ENCODE measurements around the gene FAM118A.
"Not testable (repeated sequence)": the region's sequence is repeated elsewhere in the genome, so short reads cannot be mapped to it uniquely, and the experiment has no call there.

Gene FAM118A

DNA sequence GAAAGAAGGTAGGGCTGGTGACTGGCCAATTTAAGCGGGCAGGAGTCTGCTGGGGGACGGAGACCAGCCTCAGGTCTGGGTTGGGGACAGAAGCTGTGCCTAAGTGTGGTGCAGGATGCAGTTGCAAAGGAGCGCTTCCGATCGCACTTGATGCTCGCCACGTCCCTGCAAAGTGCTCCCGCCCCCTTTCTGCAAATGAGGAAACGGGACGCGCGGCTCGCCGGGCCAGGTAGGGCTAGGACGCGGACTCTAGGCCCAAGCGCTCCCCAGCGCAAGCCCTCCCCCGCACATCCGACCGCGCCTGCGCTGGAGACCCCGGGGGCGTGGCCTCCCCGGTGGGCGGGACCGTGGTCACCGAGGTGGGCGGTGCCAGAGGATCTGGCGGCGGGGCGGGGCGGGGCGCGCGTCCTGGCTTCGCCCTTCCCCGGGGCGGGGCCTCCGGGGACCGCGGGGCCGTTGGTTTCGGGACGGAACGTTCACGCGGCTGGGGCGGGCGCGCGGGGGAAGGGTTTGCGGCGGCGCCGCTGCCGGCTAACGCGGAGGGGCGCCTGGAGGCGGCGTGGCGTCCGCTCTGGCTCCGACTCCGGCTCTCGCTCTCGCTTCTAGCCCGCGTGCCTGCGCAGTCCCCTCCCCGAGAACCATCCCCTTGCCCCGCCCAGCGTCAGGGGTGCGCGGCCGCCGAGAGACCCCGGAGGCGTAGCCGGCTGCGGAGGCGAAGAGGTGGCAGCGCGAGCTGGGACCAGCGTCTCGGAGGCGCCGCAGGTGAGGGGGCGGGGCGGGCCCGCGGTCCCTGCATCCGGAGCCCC is at the start of gene FAM118A:
Gene FAM118A (plus strand): TSS at position 513 of the 806 bp plus-strand sequence. CDS start 12,446 bp downstream, outside the sequence.
- peak; percentile 86 for DNase-seq (ENCODE audit: low read depth)
- H3K4me3 ChIP-seq (ENCODE audit: control insufficient read depth, low read depth, low read length), result peak within 1 kb of the TSS; percentile 66
- no peak for TF ChIP-seq CTCF (conservative IDR thresholded peaks at IDR 0.05; ENCODE audit: control insufficient read depth, insufficient read depth, low read depth, low read length)

- not testable (repeated sequence) for H3K4me3 ChIP-seq (ENCODE audit: control insufficient read depth, low read depth, low read length); DNase-seq (ENCODE audit: low read depth)
Measured at GRCh38 chr22:45260395-45260759, 49.4 kb upstream of the FAM118A start.

GRCh38 chr22:45261407-45262088 is 48.2 kb upstream of the FAM118A start:
- no peak for TF ChIP-seq CTCF (conservative IDR thresholded peaks at IDR 0.05; ENCODE audit: control insufficient read depth, insufficient read depth, low read depth, low read length)
- H3K4me3 ChIP-seq (ENCODE audit: control insufficient read depth, low read depth, low read length), result no peak overlapping the region
- DNase-seq (ENCODE audit: low read depth), result no peak

- no peak for TF ChIP-seq CTCF (conservative IDR thresholded peaks at IDR 0.05; ENCODE audit: control insufficient read depth, insufficient read depth, low read depth, low read length)
- DNase-seq (ENCODE audit: low read depth), result no peak
- H3K4me3 ChIP-seq (ENCODE audit: control insufficient read depth, low read depth, low read length), result no peak overlapping the region
Measured at GRCh38 chr22:45262195-45262930, 47.4 kb upstream of the FAM118A start.

DNA sequence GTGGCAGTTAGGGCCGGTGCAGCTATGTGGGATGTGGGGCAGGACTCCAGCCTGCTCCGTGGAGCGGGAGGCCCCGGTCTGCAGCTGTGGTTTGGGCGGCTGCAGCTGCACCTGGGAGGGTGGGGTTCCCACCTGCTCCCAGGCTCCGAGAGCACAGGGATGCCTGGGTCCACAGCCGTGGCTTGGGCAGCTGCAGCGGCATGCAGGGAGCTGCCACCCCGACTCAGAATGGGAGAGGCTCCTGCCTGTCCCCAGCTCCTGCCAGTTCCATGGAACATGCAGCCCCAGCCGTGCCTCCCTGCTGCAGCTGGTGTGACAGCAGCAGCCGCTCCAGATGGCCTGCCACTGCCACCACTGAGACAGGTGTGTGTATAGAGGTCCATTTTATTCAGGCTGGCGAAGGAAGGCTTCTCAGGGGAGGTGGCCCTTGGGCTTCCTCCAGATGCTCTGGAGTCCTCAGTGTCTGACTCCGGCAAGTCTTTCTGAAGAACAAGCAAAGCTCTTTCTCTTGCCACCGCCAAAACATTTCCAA is 46.7 kb upstream of the FAM118A start:
- H3K4me3 ChIP-seq (ENCODE audit: control insufficient read depth, low read depth, low read length), result no peak overlapping the region
- TF ChIP-seq CTCF (conservative IDR thresholded peaks at IDR 0.05; ENCODE audit: control insufficient read depth, insufficient read depth, low read depth, low read length), result no peak
- DNase-seq (ENCODE audit: low read depth), result no peak

DNA sequence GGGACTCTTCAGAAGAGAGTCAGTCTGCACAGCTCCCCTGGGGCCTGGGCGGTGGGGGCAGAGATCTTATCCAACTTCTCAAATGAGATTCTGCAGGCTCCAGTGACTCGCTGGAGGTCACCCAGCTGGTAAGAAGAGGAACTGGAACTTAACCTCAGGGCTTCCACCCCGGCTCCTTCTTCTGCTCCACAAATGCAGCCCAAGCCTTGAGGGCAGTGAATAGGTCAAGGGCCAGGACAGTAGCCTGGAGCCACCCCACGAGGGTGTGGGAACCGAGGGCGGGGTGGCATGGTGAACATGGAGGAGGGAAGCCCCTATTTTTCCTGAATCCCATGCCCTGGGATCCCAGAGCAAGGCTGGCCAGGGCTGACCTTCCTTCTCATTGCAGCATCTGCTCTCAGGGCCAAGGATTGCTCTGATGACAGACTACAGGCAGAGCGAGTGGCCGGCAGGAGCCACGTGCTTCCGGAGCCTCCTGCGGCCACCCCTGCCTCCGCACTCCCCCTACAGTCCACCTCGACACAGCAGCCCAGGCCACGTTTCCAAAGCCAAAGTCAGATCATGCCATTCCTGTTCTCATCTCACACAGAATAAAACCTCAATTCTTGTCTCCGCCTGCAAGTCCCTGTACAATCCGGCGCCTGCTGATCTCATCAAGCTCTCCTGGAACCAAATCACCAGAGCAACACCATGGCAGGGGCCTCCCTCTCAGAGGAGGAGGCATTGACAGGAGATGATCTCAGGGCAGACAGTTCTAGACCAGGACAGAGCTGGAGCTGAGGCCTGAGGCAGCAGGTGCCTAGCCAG is 46.1 kb upstream of the FAM118A start:
- H3K4me3 ChIP-seq (ENCODE audit: control insufficient read depth, low read depth, low read length), result no peak overlapping the region
- peak; percentile 77 for TF ChIP-seq CTCF (conservative IDR thresholded peaks at IDR 0.05; ENCODE audit: control insufficient read depth, insufficient read depth, low read depth, low read length)
- peak; percentile 78 for DNase-seq (ENCODE audit: low read depth)
